Lower leg skin (tissue), 4 donors: ENCODE measurements around the gene IL1R2. TPM values are rescaled to one million over a fixed set of nuclear protein-coding genes. Genes with fewer than 3 reads are reported as not detected.

Source experiments
- DNase-seq, 2 donors: peaks; one replicate each; pipeline ENCODE4 v3.0.0-alpha.2; 2019; ENCODE audit warnings: low spot score in 2 of 2
- H3K4me3 ChIP-seq: fragments of 200-600 bp; sonication (generic); 2 replicates; pipeline ENCODE4 v1.5.1; 2017; ENCODE audit warnings: mild to moderate bottlenecking, low read depth; ENCODE audit not compliant: poor library complexity, severe bottlenecking
- CTCF ChIP-seq, 3 donors: fragments of 450-650 bp; IDR thresholded peaks; one replicate each; pipeline ENCODE4 v1.5.1; 2016; ENCODE audit warnings: antibody characterized with exemption in 3 of 3, mild to moderate bottlenecking in 3 of 3, moderate library complexity in 2 of 3
- POLR2A ChIP-seq, 2 donors: fragments of 450-650 bp; IDR thresholded peaks; one replicate each; pipeline ENCODE4 v1.6.1; 2016 to 2017; ENCODE audit warnings: antibody characterized with exemption in 2 of 2, mild to moderate bottlenecking in 1 of 2, moderate library complexity in 1 of 2
- WGBS, 2 donors: methylation state at CpG; one replicate each; pipeline ENCODE4 v1.1.5; 2018; 5-methylcytosine and 5-hydroxymethylcytosine counted together
- intact Hi-C: fragments of 100-400 bp; cut with DNase I; formaldehyde crosslinking; loops from one replicate; pipeline ENCODE4 v1.15.0; 2023; ENCODE audit warnings: low total_unique reads
- total RNA-seq, 4 donors: library from RNA; depleted of rRNA; stranded (reverse); fragments of >200 nt; gene quantifications; one replicate each; pipeline ENCODE4 v1.1.0, GENCODE V29; 2016

IL1R2 gene
- total RNA-seq, 4 donors from 2014 or later: 58.4 to 106 (median 68.7) TPM

GRCh38 chr2:101993772-101994171, 2.0 kb downstream of the IL1R2 start:
- intact Hi-C loops: no loop called here
- no peak for TF ChIP-seq CTCF (IDR thresholded peaks at IDR 0.05)
- TF ChIP-seq POLR2A (IDR thresholded peaks at IDR 0.05): no peak
- DNase-seq: no peak
- no peak overlapping the region for H3K4me3 ChIP-seq
- 82 to 83% methylated on average over 6 of the region's 6 CpGs for WGBS, 2 donors

- no peak for DNase-seq
- intact Hi-C loops: no loop called here
- WGBS, 2 donors: 81 to 86% methylated on average over 1 of the region's 1 CpG
- TF ChIP-seq POLR2A (IDR thresholded peaks at IDR 0.05): no peak
- no peak for TF ChIP-seq CTCF (IDR thresholded peaks at IDR 0.05)
- H3K4me3 ChIP-seq: no peak overlapping the region
These were observed 3.3 kb downstream of the IL1R2 start for GRCh38 chr2:101995019-101995418.

- 57 to 62% methylated on average over 9 of the region's 9 CpGs for WGBS, 2 donors
- no peak overlapping the region for H3K4me3 ChIP-seq
- DNase-seq: no peak
- TF ChIP-seq CTCF (IDR thresholded peaks at IDR 0.05) (no peak), POLR2A (IDR thresholded peaks at IDR 0.05) (no peak)
- intact Hi-C loops: no loop called here
These were observed 4.0 kb downstream of the IL1R2 start for GRCh38 chr2:101995804-101996203.

GRCh38 chr2:101998556-101998895, 6.8 kb downstream of the IL1R2 start:
- 93% methylated on average over 2 of the region's 2 CpGs for WGBS, 2 donors
- DNase-seq: no peak
- no peak overlapping the region for H3K4me3 ChIP-seq
- intact Hi-C loops: no loop called here
- TF ChIP-seq POLR2A (IDR thresholded peaks at IDR 0.05) (no peak), CTCF (IDR thresholded peaks at IDR 0.05) (no peak)

GRCh38 chr2:101998896-101999789, 7.4 kb downstream of the IL1R2 start:
- intact Hi-C loops: no loop called here
- no peak for DNase-seq
- H3K4me3 ChIP-seq: no peak overlapping the region
- 84 to 88% methylated on average over 6 of the region's 6 CpGs for WGBS, 2 donors
- TF ChIP-seq CTCF (IDR thresholded peaks at IDR 0.05) (no peak), POLR2A (IDR thresholded peaks at IDR 0.05) (no peak)

- 93% methylated on average over 6 of the region's 6 CpGs for WGBS, 2 donors
- H3K4me3 ChIP-seq: no peak overlapping the region
- no peak for DNase-seq
- intact Hi-C loops: no loop called here
- no peak for TF ChIP-seq POLR2A (IDR thresholded peaks at IDR 0.05)
- no peak for TF ChIP-seq CTCF (IDR thresholded peaks at IDR 0.05)
These were observed 8.3 kb downstream of the IL1R2 start for GRCh38 chr2:102000012-102000411.
